Right lobe of liver (tissue), 6 donors: ENCODE data around the gene SH2B3. TPM values are rescaled to one million over a fixed set of nuclear protein-coding genes. Genes with fewer than 3 reads are reported as not detected.

Experiments
- ATAC-seq, 4 donors: fragments of 200-7000 bp; cut with Tn5 transposase; one replicate each; pipeline ENCODE4 v1.9.1; 2020; ENCODE audit warnings: mild to moderate bottlenecking in 4 of 4, moderate library complexity in 4 of 4
- DNase-seq, 3 donors: peaks; one replicate each; pipeline ENCODE4 v3.0.0-alpha.2; 2020
- H3K27ac ChIP-seq, 3 donors: fragments of 200-600 bp; one replicate each; pipeline ENCODE4 v1.8.0; 2022
- H3K27me3 ChIP-seq, 2 donors: fragments of 200-600 bp; one replicate each; pipeline ENCODE4 v1.8.0; 2022
- H3K36me3 ChIP-seq, 4 donors: fragments of 200-600 bp; sonication (generic) in 1 of 4; one replicate each; pipeline versions ENCODE4 v1.5.1 to v1.8.0; 2017 to 2022; ENCODE audit warnings: control low read depth in 1 of 4
- H3K4me1 ChIP-seq, 4 donors: fragments of 200-600 bp; sonication (generic) in 1 of 4; one replicate each; pipeline versions ENCODE4 v1.5.1 to v1.8.0; 2017 to 2022; ENCODE audit warnings: control low read depth in 1 of 4
- H3K4me3 ChIP-seq, 3 donors: fragments of 200-600 bp; one replicate each; pipeline ENCODE4 v1.8.0; 2022
- H3K9me3 ChIP-seq, 4 donors: fragments of 200-600 bp; sonication (generic) in 1 of 4; one replicate each; pipeline versions ENCODE4 v1.5.1 to v1.8.0; 2017 to 2022; ENCODE audit warnings: control low read depth in 1 of 4
- CTCF ChIP-seq, 4 donors: fragments of 200-600 bp in 3 of 4; fragments of 450-650 bp in 1 of 4; IDR thresholded peaks; one replicate each; pipeline versions ENCODE4 v1.5.1 to v1.8.0; 2016 to 2022; ENCODE audit warnings: antibody characterized with exemption in 4 of 4, mild to moderate bottlenecking in 2 of 4
- POLR2A ChIP-seq: fragments of 450-650 bp; IDR thresholded peaks from one replicate; pipeline ENCODE4 v1.6.1; 2017; ENCODE audit warnings: antibody characterized with exemption, mild to moderate bottlenecking
- WGBS: methylation state at CpG from one replicate; pipeline ENCODE4 v1.1.6; 2018; ENCODE audit warnings: low coverage, low lambda C conversion rate; ENCODE audit not compliant: insufficient coverage; ENCODE audit errors: missing lambda C conversion rate; 5-methylcytosine and 5-hydroxymethylcytosine counted together
- intact Hi-C, 2 donors: fragments of 100-400 bp; cut with DNase I; formaldehyde crosslinking; loops; one replicate each; pipeline versions ENCODE4 v1.11.2 to v1.14.1; 2022
- total RNA-seq, 6 experiments: library from RNA; depleted of rRNA in 2 of 6; stranded (reverse); fragments of >200 nt in 2 of 6; fragmentation: NEBNext Ultra II Directional in 3 of 6; extraction: Animal tissue kit (Norgen Biotek cat#: 25700) in 3 of 6; gene quantifications; one replicate each; pipeline versions ENCODE4 v1.1.0 to v1.2.4, GENCODE V29; 2016 to 2023
- donor health status: DM: no; HTN: yes; CAD: no.
- donor health status: DM: no; HTN: no; CAD: no.
- donor health status: DM: no; HTN: no; CAD: no.
- donor health status: DM: no; HTN: yes; CAD: no.
- donor health status: DM: no; HTN: yes; CAD: no.

The SH2B3 gene
- total RNA-seq, 6 experiments from 2014 or later = 6.7 to 43.5 (median 17.0) TPM

- no peaks in the 10 kb centered on the region for H3K4me1 ChIP-seq
- H3K27ac ChIP-seq = no peak overlapping the region
- WGBS = 82% methylated on average over 8 of the region's 25 CpGs
- DNase-seq = peak in 1 of 3 donors; percentile 44
- no peaks in the 10 kb centered on the region for H3K9me3 ChIP-seq
- H3K36me3 ChIP-seq = peaks cover 8 to 90% (median 27%) of the 10 kb centered on the region in 4 donors
- H3K4me3 ChIP-seq = no peak overlapping the region
- ATAC-seq = peak in 1 of 4 donors; percentile 11
- intact Hi-C loops = loop anchor here in 1 of 2 donors (10.0 kb wide), 1 partner anchor 59 kb away; no protein-coding TSS in a partner anchor
- no peaks in the 10 kb centered on the region for H3K27me3 ChIP-seq
- TF ChIP-seq CTCF (IDR thresholded peaks at IDR 0.05) (no peak), POLR2A (no peak)
These were observed 47.6 kb downstream of the SH2B3 start for GRCh38 chr12:111453071-111453989.

- intact Hi-C loops = loop anchor here in 1 of 2 donors (10.0 kb wide), 1 partner anchor 60 kb away; no protein-coding TSS in a partner anchor
- WGBS = 61% methylated on average over 4 of the region's 4 CpGs
- peak in 1 of 3 donors; percentile 6 for DNase-seq
- Histone ChIP-seq H3K4me1 (peaks cover 0 to 7% (median 0%) of the 10 kb centered on the region in 4 donors), H3K4me3 (no peak overlapping the region), H3K36me3 (peaks cover 8 to 80% (median 26%) of the 10 kb centered on the region in 4 donors), H3K9me3 (no peaks in the 10 kb centered on the region), H3K27ac (no peak overlapping the region), H3K27me3 (no peaks in the 10 kb centered on the region)
- TF ChIP-seq POLR2A (no peak), CTCF (IDR thresholded peaks at IDR 0.05) (no peak)
- ATAC-seq = no peak
These were observed 48.6 kb downstream of the SH2B3 start for GRCh38 chr12:111454311-111454710.

GRCh38 chr12:111454716-111455447 lies 49.2 kb downstream of the SH2B3 start:
- ATAC-seq (no peak), DNase-seq (peak in 1 of 3 donors; percentile 27)
- peaks cover 0 to 8% (median 0%) of the 10 kb centered on the region in 4 donors for H3K4me1 ChIP-seq
- H3K4me3 ChIP-seq = no peak overlapping the region
- intact Hi-C loops = loop anchor here in 1 of 2 donors (10.0 kb wide), 1 partner anchor 60 kb away; no protein-coding TSS in a partner anchor
- no peaks in the 10 kb centered on the region for H3K27me3 ChIP-seq
- peaks cover 8 to 78% (median 26%) of the 10 kb centered on the region in 4 donors for H3K36me3 ChIP-seq
- 29% methylated on average over 1 of the region's 11 CpGs for WGBS
- H3K9me3 ChIP-seq = no peaks in the 10 kb centered on the region
- H3K27ac ChIP-seq = no peak overlapping the region
- TF ChIP-seq POLR2A (no peak), CTCF (IDR thresholded peaks at IDR 0.05) (no peak)

DNA sequence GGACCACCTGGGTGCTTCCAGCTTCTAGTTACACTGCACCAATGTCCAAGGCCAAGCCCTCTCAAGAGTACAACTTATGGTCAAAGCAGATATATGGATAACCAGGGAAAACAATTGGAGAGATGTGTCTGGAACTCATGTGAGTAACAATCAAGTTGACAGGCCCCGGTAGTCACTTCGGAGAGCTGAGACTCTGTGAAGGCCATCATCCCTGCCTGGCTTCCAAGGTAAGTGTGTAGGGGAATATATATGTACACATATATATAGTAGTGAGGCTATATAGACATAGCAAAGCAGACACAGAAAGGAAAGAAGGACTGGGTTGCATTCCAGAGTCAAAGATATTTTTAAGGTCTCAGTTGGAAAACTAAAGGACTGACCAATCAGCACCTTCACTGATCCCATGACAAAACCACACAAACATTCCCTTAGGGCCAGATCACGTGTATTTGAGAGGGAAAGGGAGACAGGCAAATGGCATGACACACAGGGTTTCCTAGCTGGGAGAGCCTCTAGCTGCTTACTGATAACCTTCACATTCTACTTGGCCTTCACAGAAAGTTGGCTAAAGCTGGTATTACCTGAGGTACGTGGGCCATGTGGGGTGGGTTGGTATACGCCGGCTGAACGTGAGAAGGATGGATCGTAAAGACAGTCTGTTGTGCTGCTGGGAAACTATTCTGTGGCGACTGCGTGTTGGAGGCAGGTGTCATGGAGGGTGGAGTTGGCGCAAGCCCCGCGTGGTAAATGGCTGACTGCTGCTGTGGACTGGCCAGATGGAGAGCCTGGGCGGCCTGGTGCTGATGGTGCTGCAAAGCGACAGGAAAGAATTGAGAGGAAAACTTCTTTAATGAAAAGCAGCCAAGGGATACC lies 50.0 kb downstream of the SH2B3 start:
- Histone ChIP-seq H3K4me3 (no peak overlapping the region), H3K36me3 (peaks cover 8 to 78% (median 23%) of the 10 kb centered on the region in 4 donors), H3K4me1 (peaks cover 0 to 8% (median 0%) of the 10 kb centered on the region in 4 donors), H3K27me3 (no peaks in the 10 kb centered on the region), H3K9me3 (no peaks in the 10 kb centered on the region), H3K27ac (no peak overlapping the region)
- intact Hi-C loops = loop anchor here in 1 of 2 donors (10.0 kb wide), 1 partner anchor 61 kb away; no protein-coding TSS in a partner anchor
- ATAC-seq (no peak), DNase-seq (peak in 1 of 3 donors; percentile 33)
- 94% methylated on average over 13 of the region's 15 CpGs for WGBS
- no peak for TF ChIP-seq POLR2A
- TF ChIP-seq CTCF (IDR thresholded peaks at IDR 0.05) = no peak
